HEK293 (cell line): ENCODE results near the gene SIGLEC12.

Experiments used
- IKZF3 ChIP-seq: fragments of 450-650 bp; IDR thresholded peaks from 2 replicates; pipeline ENCODE4 v1.5.0; 2018; ENCODE audit warnings: missing biosample characterization, mild to moderate bottlenecking, missing genetic modification characterization, moderate library complexity
- YY1 ChIP-seq: fragments of 450-650 bp; formaldehyde crosslinking; IDR thresholded peaks from 2 replicates; pipeline ENCODE4 v1.5.1; 2018; ENCODE audit warnings: missing biosample characterization, missing genetic modification characterization
- ZNF274 ChIP-seq, 2 experiments: fragments of 200-500 bp in 1 of 2; fragments of 450-650 bp in 1 of 2; sonication (Bioruptor generic) in 1 of 2; formaldehyde crosslinking in 1 of 2; IDR thresholded peaks; 2 replicates each; pipeline versions ENCODE4 v1.5.1 to v1.6.1; 2014 to 2016; ENCODE audit warnings: borderline replicate concordance in 1 of 2, inconsistent platforms in 1 of 2, low read length in 1 of 2, missing biosample characterization in 1 of 2, missing genetic modification characterization in 1 of 2
- ZNF510 ChIP-seq: fragments of 450-650 bp; formaldehyde crosslinking; IDR thresholded peaks from 2 replicates; pipeline ENCODE4 v1.5.1; 2018; ENCODE audit warnings: mild to moderate bottlenecking, missing genetic modification characterization, missing biosample characterization; ENCODE audit not compliant: insufficient replicate concordance
- ZNF561 ChIP-seq: fragments of 450-650 bp; IDR thresholded peaks from 2 replicates; pipeline ENCODE4 v1.5.1; 2018; ENCODE audit warnings: missing biosample characterization, missing genetic modification characterization, borderline replicate concordance
- TF ChIP-seq, protein P1 (sequence below): fragments of 450-650 bp; formaldehyde crosslinking; IDR thresholded peaks from 2 replicates; pipeline ENCODE4 v1.5.1; 2017; ENCODE audit warnings: missing biosample characterization, missing genetic modification characterization

- TF ChIP-seq IKZF3 (tag by site-specific recombination), result no peak
- no peak for TF ChIP-seq ZNF510 (tag by site-specific recombination)
- TF ChIP-seq YY1 (tag by site-specific recombination), result no peak
- no peak for TF ChIP-seq ZNF561 (tag by site-specific recombination)
- no peak for TF ChIP-seq ZNF274 (IDR thresholded peaks at IDR 0.05; ENCODE audit: low read length)
- no peak for TF ChIP-seq ZNF274 (tag by site-specific recombination; IDR thresholded peaks at IDR 0.05; ENCODE audit: borderline replicate concordance)
- TF ChIP-seq, protein P1, sequence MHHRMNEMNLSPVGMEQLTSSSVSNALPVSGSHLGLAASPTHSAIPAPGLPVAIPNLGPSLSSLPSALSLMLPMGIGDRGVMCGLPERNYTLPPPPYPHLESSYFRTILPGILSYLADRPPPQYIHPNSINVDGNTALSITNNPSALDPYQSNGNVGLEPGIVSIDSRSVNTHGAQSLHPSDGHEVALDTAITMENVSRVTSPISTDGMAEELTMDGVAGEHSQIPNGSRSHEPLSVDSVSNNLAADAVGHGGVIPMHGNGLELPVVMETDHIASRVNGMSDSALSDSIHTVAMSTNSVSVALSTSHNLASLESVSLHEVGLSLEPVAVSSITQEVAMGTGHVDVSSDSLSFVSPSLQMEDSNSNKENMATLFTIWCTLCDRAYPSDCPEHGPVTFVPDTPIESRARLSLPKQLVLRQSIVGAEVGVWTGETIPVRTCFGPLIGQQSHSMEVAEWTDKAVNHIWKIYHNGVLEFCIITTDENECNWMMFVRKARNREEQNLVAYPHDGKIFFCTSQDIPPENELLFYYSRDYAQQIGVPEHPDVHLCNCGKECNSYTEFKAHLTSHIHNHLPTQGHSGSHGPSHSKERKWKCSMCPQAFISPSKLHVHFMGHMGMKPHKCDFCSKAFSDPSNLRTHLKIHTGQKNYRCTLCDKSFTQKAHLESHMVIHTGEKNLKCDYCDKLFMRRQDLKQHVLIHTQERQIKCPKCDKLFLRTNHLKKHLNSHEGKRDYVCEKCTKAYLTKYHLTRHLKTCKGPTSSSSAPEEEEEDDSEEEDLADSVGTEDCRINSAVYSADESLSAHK (tag by site-specific recombination), result no peak
Measured at GRCh38 chr19:51462681-51463080, 38.9 kb downstream of the SIGLEC12 start.
